Bone marrow (tissue), 2 donors: ENCODE results near the gene MYBPC2.
"Not testable (repeated sequence)": the region's sequence is repeated elsewhere in the genome, so short reads cannot be mapped to it uniquely, and the experiment has no call there.

Experiments used
- DNase-seq, 2 donors: peaks; one replicate each; lab custom pipeline; 2025; lab: John Stamatoyannopoulos, UW

MYBPC2 gene

DNA sequence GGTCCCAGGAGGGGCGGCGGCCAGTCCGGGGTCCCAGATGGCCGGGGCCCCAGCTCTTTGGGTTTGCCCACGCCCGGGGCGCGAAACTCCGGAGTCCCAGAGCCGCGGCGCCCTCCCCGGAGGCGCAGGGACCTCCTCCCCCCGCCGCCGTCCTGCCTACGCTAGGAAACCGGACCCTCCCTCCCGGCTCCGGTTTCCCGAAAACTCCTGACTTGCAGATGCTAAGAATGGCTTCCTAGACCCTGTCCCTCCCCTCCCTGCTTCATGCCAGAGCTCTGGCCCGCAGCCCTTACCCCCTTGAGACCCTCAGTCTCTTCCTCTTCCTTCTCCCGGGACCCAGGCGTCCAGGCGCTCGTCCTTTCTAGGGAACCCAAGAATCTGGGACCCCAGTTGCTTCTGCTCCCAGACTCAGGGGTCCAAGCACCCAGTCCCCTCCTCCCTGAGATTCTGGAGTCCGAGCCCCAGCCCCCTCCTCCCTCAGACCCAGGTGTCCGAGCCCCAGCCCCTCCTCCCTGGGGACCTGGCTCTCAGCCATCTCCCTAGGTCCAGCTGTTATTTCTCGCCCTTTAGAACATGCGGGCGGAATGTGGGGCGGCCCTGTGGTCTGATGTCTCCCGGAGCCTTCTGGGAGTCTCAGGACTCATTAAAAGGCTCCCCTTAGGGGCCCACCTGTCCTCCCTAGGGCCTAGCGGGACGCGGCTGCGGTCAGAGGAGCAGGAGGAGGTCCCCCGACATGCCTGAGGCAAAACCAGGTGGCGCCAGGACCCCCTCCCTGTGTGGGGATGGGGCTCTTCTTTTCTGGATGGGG lies at the start of gene MYBPC2:
Gene MYBPC2, plus strand, starts transcription at position 672 of the 808 bp plus-strand sequence. Its CDS starts 62 bp downstream, at position 734.
- no peak for DNase-seq

DNA sequence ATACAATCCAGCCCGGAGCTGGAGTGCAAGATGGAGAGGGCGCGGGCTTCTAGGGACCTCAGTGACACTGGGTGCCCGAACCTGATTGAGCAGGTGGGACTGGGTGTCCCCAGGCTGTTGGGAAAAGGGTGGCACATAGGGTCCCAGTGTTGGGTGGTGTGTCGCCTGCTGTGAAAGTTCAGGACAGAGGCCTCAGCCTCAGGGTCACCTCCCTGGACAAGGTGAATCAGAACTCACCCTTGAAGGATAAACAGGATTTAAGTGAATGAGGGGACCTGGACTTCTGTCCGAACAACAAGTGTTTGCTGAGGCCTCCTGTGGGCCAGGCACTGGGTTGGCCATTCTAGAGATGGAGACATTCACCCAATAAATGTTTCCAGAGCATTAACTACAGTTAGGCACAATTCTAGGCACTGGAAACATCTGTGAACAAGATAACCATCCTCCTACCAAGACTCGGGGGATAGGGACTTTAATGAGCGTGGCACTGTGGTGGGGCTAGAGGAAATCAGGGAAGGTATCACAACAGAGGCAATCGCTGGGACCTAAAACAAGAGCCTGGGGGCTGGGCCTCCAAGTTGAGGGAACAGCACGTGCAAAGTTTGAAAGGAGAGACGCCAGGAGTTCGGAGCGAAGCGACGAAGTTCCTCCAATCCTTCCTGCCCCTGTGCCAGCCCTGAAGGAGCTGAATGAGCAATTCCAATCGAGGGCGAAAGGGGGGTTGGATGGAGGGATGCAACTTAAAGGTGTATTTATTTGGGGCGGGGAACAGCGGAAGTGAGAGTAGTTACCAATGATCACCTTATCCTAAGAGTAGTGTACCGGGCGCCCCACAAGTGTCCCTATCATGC lies 49.5 kb upstream of the MYBPC2 start:
- DNase-seq: no peak

DNA sequence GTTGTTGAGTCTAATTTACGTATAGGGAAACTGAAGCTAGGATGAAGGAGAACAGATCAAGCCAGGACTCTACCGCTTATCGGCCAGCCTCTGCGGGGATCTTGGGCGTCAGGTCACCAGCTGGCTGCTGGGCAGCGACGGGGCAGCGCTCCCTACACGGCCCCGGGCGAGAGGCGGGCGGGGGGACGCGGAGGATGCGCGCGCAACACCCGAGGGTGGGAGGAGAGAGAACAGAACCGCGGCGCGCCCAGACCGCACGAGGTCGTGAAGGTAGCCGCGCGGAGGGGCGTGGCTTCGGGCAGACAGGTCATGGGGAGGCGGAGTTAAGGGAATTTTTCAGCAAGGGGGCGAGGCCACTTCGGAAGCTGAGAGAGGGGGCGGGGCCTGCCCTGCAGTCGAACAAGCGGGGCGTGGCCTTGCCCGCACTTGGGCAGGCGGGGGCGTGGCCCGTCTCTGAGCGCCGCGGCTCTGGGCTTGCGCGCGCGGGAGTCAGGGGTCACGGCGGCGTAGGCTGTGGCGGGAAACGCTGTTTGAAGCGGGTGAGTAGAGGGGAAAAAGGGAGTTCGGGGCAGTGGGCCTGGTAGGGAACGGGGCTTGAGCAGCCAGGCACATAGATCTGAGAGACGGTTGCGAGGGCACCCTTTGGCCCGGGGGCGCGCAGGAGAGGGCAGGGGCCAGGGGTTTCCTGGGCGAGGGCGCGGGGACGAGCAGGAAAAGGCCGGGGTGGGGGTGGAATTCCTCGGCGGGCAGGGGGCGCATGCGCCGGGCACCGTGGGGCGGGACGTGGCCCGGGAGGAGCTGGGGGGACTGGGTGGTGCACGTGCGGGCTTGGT lies 48.6 kb upstream of the MYBPC2 start, which contains the start of gene POLD1:
Gene POLD1, plus strand, starts transcription at position 496 of the 833 bp plus-strand sequence. CDS start 14,505 bp downstream, outside the sequence.
- DNase-seq: peak; percentile 82 to 95

DNA sequence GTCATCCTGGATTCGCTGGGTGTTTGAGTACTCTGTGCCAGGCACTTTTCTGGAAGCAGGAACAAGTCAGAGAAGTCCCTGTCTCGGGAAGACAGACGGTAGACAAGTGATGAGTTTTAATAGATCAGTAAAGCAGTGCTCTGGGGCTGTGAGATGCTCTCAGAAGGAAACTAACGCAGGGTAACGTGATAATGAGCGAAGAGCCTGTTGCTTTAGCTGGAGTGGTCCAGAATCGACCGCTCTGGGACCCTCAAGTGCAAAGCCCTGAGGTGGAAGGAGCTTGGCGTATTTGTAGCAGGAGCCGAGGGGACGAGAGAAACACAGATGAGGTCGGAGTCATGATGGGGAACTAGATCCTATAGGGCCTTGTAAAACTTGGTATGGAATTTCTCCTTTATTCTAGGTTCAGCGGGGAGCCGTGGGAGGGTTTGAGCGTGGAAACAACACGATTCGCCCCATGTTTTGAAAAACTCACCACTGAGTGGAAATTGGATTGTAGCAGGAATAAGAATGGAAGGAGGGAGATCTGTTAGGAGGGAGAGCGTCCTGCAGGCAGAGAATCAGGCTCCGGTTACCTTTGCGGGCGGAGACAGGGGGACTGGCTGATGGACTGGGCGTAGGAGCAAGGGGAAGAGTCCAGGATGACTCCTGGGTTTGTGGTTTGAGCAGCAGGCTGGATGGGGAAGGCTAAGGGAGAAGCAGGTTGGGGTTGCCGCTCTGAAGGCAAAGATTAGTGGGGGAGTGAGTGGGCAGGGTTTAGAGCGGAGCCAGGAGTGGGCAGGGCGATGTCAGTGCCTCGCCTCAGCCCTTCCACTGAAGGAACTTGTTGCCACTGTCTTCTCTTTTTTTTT lies 47.8 kb upstream of the MYBPC2 start:
- DNase-seq: no peak

DNA sequence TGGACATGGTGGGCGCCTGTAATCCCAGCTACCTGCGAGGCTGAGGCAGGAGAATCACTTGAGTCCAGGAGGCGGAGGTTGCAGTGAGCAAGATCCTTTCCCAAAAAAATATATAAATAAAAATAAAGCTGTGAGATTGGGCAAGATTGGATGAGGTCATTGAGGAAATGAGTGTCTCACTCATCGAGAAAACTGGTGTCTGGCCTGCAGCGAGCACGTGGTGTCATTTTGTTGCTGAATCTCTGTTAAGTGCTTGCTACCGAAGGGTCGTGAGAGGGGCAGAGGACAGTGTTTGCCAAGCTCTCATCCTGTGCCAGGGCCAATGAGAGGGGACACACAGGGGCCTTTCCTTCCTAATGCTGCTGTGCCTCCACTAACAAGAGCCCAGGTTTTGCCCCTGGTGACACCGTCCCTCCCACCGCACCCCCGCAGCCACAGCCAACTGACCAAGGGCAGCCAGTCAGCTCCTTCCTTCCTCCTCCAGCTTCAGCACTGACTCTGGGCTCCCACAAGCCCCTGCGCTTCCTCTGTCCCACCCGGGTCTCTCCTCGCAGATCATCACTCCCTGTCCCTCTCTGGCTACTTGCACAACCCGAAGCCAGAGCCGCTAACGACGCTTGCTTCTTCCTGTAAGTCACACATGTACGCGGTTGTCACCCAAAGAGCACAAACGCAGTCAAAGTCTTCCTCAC lies 45.4 kb upstream of the MYBPC2 start:
- DNase-seq: peak in 1 of 2 donors; percentile 31

DNA sequence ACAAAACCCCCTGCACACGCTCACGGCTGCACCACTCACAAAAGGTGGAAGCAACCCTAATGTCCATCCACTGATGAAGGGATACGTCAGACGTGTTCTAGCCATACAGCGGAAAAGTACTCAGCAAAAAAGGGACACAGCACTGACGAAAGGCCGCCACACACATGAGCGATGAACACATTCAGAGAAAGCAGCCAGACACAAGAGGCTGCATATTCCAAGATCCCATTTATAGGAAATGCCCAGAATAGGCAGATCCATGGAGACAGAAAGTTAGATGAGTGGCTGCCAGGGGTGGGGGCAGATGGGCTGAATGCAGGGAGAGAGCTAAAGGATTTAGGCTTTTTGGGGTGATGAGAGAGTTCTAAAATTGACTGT lies 44.8 kb upstream of the MYBPC2 start:
- DNase-seq: no peak

DNA sequence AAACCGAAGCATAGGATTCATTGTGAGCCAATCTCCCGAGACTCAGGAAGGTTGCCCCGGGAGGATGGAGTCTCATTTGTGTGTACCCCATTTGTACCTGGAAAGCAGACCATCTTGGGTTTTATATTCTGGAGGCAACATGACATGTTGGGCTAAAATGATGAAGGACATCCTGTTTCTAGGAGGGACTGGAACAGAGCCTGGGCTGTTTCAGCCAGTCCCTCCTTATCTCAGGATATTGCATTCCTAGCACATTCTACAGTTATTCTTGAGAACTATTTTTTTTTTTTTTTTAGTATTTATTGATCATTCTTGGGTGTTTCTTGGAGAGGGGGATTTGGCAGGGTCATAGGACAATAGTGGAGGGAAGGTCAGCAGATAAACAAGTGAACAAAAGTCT lies 42.4 kb upstream of the MYBPC2 start:
- not testable (repeated sequence) for DNase-seq

DNA sequence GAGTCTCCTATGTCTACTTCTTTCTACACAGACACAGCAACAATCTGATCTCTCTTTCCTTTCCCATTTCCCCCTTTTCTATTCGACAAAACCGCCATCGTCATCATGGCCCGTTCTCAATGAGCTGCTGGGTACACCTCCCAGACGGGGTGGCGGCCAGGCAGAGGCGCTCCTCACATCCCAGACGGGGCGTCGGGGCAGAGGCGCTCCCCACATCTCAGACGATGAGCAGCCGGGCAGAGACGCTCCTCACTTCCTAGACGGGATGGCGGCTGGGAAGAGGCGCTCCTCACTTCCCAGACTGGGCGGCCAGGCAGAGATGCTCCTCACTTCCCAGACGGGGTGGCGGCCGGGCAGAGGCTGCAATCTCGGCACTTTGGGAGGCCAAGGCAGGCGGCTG lies 41.7 kb upstream of the MYBPC2 start:
- DNase-seq: not testable (repeated sequence)

DNA sequence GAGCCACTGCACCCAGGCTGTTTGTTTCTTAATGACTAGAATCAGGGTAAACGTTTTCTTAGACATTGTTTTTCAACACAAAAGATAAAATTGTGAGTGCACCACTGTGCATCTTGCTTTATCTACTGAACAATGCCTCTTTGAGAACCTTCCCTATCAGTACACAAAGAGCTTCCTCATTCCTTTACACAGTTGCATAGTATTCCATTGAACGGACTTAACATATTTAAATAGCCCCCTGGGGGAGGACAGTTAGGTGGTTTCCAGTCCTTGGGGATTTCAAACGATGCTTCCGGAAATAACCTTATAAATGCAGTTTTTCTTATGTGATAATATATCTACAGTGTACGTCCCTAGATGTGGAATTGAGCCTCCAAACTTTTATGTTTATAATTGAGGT lies 39.9 kb upstream of the MYBPC2 start:
- no peak for DNase-seq

DNA sequence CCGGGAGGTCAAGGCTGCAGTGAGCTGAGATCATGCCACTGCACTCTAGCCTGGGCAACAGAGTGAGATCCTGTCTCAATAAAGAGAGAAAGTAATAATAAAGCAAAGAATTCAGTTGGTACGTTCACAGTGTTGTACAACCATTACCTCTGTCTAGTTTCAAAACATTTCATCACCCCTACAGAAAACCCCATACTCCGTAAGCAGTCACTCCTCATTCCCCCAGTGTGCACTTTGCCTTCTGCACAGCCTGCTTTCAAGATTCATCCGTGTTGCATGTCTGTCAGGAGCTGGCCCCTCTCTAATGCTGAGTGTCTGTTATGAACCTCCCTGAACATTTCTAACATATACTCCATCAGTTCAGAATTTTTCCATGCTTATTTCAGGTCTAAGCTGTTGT lies 39.1 kb upstream of the MYBPC2 start:
- DNase-seq: no peak

DNA sequence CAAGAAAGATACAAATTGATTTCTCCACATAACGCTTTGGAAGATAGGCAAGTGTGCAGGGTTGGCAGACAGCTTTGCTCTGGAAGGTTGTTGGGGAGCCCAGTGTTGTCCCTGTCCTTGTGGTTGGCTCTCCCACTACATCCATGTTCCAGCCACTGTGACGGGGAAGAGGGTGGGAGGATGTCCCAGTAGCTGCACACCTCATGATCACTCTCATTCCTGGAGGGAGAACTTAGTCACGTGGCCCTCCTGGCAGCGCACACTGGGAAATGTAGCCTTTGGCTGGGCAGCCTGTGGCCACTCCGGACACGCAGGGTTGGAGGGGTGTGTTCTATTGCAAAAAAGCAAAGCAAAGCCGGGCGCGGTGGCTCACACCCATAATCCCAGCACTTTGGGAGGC lies 38.7 kb upstream of the MYBPC2 start:
- no peak for DNase-seq

DNA sequence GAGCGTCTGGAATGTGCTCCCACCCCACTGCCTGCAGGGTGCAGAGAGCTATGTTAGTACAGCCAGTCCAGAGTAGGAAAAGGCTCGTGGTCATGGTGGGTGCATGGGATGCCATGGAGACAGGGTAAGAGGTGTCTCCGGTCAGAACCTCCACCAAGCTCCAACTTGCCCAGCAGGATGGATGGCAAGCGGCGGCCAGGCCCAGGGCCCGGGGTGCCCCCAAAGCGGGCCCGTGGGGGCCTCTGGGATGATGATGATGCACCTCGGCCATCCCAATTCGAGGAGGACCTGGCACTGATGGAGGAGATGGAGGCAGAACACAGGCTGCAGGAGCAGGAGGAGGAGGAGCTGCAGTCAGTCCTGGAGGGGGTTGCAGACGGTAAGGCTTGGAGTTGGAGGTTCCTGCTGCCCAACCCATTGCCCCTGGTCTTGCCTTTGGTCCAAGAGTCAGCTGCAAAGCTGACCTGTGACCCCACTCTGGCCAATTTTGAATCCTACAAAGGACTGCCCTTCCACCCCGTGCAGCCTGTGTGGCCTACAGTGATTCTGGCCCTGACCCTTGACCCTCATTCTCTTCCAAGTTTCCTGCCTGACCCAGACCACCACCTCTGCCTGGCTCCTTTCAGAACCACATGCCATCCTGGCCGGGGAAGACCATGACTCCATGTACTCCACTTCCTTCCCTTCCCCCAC lies 33.9 kb upstream of the MYBPC2 start:
- DNase-seq: no peak

DNA sequence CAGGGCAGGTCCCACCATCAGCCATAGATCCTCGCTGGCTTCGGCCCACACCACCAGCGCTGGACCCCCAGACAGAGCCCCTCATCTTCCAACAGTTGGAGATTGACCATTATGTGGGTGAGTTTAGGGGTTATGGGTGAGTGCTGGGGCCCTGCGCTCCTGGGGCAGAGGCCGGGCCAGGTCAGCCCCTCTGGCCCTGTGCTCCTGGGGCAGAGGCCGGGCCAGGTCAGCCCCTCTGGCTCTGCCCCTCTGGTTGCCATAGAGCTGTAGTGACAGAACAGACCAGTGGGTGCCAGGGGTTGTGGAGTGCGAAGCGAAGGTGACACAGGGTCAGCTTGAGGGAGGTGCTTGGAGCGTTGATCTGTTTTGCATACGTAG lies 33.3 kb upstream of the MYBPC2 start:
- no peak for DNase-seq

DNA sequence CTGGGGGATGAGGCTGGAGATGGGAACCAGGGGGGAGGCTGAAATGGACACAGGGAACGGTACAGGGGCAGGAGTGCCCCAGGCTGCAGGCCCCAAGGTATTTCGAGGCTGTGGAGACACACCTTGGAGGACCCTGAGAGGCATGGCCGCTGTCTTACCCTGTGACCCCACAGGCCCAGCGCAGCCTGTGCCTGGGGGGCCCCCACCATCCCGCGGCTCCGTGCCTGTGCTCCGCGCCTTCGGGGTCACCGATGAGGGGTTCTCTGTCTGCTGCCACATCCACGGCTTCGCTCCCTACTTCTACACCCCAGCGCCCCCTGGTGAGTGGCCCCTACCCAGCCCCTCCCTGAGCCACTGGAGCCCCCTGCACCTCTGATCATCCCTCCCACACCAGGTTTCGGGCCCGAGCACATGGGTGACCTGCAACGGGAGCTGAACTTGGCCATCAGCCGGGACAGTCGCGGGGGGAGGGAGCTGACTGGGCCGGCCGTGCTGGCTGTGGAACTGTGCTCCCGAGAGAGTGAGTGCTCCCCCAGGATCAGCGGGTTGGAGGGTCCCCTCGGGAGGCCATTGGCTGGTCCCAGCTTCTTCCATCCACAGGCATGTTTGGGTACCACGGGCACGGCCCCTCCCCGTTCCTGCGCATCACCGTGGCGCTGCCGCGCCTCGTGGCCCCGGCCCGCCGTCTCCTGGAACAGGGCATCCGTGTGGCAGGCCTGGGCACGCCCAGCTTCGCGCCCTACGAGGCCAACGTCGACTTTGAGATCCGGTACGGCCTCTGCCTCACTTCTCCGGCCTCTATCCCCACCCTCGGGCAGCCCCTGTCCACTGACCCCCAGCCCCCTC lies 30.9 kb upstream of the MYBPC2 start:
- no peak for DNase-seq

DNA sequence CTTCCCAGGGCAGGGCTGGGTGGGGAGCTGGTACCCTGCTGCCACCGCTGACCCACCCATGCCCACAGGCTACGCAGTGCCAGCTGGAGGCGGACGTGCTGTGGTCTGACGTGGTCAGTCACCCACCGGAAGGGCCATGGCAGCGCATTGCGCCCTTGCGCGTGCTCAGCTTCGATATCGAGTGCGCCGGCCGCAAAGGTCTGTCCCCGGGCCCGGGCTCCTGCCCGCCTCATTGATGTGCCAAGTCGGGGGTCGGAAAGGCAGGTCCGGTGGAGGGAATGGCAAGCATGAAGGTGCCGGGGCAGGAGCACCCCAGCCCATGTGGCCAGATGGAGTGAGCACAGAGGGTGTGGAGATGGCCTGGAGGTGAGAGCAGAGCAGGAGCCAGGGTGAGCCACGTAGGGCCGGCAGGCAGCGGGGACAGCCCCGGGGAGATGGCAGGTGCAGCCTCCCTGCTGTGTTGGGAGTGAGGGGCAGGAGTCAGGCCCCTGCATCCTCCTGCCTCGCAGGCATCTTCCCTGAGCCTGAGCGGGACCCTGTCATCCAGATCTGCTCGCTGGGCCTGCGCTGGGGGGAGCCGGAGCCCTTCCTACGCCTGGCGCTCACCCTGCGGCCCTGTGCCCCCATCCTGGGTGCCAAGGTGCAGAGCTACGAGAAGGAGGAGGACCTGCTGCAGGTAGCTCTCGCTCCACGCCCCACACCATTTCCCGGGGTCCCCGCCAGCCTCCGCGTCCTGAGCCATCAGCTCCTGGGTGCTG lies 30.0 kb upstream of the MYBPC2 start:
- no peak for DNase-seq

DNA sequence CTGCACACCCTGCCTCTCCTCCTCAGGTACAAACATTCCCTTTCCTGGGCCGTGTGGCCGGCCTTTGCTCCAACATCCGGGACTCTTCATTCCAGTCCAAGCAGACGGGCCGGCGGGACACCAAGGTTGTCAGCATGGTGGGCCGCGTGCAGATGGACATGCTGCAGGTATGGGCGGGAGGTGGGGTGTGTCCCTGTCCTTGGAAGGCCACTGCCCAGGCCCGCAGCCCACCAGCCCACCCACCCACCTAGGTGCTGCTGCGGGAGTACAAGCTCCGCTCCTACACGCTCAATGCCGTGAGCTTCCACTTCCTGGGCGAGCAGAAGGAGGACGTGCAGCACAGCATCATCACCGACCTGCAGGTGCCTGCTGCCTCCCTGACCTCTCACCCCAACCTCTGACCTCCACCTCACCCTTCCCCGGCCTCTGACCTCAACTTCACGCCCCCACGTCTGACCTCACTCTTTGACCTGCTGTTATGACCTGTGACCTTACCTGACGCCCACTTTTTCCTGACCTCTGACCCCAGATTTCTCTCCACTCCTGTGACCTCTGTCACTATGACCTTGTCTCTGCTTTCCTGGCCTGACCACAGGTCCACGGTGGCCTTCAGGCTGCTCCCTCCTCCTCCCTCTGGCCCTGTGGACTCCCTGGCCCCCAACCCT lies 26.4 kb upstream of the MYBPC2 start:
- DNase-seq: no peak

DNA sequence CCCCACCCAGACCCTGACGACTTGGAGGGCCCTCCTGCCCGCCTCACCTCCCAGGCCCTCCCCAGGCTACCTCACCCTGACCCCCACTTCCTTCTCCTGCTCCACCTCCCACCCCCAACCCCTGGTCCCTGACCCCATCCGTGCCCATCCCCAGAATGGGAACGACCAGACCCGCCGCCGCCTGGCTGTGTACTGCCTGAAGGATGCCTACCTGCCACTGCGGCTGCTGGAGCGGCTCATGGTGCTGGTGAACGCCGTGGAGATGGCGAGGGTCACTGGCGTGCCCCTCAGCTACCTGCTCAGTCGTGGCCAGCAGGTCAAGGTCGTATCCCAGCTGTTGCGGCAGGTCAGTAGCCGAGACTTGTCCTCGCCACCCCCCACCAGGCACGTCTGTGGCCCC lies 25.9 kb upstream of the MYBPC2 start:
- DNase-seq: no peak

DNA sequence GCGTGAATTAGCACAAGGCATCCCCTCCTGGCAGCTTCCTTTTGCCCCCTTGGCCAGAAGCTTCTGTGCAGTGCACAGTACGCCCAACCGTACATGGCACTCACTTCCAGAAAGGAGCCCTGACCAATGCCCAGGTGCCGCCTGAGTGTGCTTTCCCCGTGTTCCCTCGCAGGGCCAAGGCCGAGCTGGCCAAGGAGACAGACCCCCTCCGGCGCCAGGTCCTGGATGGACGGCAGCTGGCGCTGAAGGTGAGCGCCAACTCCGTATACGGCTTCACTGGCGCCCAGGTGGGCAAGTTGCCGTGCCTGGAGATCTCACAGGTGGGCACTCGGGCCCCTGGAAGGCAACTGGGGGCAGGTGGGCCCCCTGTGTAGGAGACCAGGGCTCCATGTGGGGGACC lies 23.3 kb upstream of the MYBPC2 start:
- DNase-seq: no peak
